Mesenchymal stem cell (in vitro differentiated cells and primary cell): Measurements from ENCODE around the gene NGEF.
"Not testable (repeated sequence)": the region's sequence is repeated elsewhere in the genome, so short reads cannot be mapped to it uniquely, and the experiment has no call there.

Experiments used
- DNase-seq: peaks from one replicate; pipeline ENCODE4 v3.0.0-alpha.2; 2013
- H2AFZ ChIP-seq: one replicate; pipeline ENCODE4 v1.6.1; 2013; ENCODE audit warnings: low read depth, mild to moderate bottlenecking, control low read depth, inconsistent platforms, low read length, moderate library complexity
- H2AK5ac ChIP-seq: 2 replicates; pipeline ENCODE4 v1.6.1; 2013; ENCODE audit warnings: low read length, moderate library complexity, mild to moderate bottlenecking, inconsistent platforms; ENCODE audit not compliant: severe bottlenecking
- H2BK120ac ChIP-seq: one replicate; pipeline ENCODE4 v1.6.1; 2013; ENCODE audit warnings: low read depth, mild to moderate bottlenecking, inconsistent platforms, low read length, moderate library complexity
- H2BK12ac ChIP-seq, 2 experiments: one replicate each; pipeline ENCODE4 v1.6.1; 2013; ENCODE audit warnings: inconsistent platforms in 2 of 2, low read length in 2 of 2, mild to moderate bottlenecking in 2 of 2, moderate library complexity in 2 of 2, control low read depth in 1 of 2
- H2BK15ac ChIP-seq: one replicate; pipeline ENCODE4 v1.6.1; 2013; ENCODE audit warnings: mild to moderate bottlenecking, low read depth, inconsistent platforms; ENCODE audit not compliant: poor library complexity, severe bottlenecking
- H2BK5ac ChIP-seq: 2 replicates; pipeline ENCODE4 v1.6.1; 2013; ENCODE audit warnings: low read depth, mild to moderate bottlenecking, low read length, control low read depth, inconsistent platforms; ENCODE audit not compliant: poor library complexity, severe bottlenecking
- H3K14ac ChIP-seq, 2 experiments: one replicate each; pipeline ENCODE4 v1.6.1; 2013; ENCODE audit warnings: inconsistent platforms in 2 of 2, low read length in 2 of 2, control low read depth in 1 of 2, mild to moderate bottlenecking in 1 of 2, moderate library complexity in 1 of 2
- H3K18ac ChIP-seq, 2 experiments: one replicate each; pipeline ENCODE4 v1.6.1; 2013; ENCODE audit warnings: inconsistent platforms in 2 of 2, low read length in 2 of 2, control low read depth in 1 of 2, low read depth in 1 of 2, mild to moderate bottlenecking in 1 of 2
- H3K23ac ChIP-seq, 2 experiments: one replicate each; pipeline ENCODE4 v1.6.1; 2013; ENCODE audit warnings: inconsistent platforms in 2 of 2, low read length in 2 of 2, mild to moderate bottlenecking in 2 of 2, moderate library complexity in 2 of 2, control low read depth in 1 of 2
- H3K27ac ChIP-seq: 2 replicates; pipeline ENCODE4 v1.5.1; 2013; ENCODE audit warnings: mild to moderate bottlenecking, moderate library complexity, low read length, control low read depth, inconsistent platforms; ENCODE audit not compliant: poor library complexity, severe bottlenecking
- H3K27me3 ChIP-seq, 2 experiments: 2 replicates each; pipeline versions ENCODE4 v1.6.1 to v1.7.0; 2013; ENCODE audit warnings: low read length in 2 of 2, mild to moderate bottlenecking in 2 of 2, moderate library complexity in 2 of 2, control low read depth in 1 of 2, inconsistent platforms in 1 of 2; ENCODE audit not compliant: control insufficient read depth in 1 of 2, insufficient read depth in 1 of 2
- H3K36me3 ChIP-seq, 2 experiments: 2 replicates each; pipeline versions ENCODE4 v1.6.1 to v1.7.0; 2013; ENCODE audit warnings: low read length in 2 of 2, control low read depth in 1 of 2, inconsistent platforms in 1 of 2, low read depth in 1 of 2, mild to moderate bottlenecking in 1 of 2; ENCODE audit not compliant: insufficient read depth in 2 of 2, control insufficient read depth in 1 of 2
- H3K4ac ChIP-seq, 2 experiments: one replicate each; pipeline ENCODE4 v1.6.1; 2013; ENCODE audit warnings: inconsistent platforms in 2 of 2, low read length in 2 of 2, mild to moderate bottlenecking in 2 of 2, moderate library complexity in 2 of 2, control low read depth in 1 of 2, low read depth in 1 of 2
- H3K4me1 ChIP-seq: 2 replicates; pipeline ENCODE4 v1.6.1; 2013; ENCODE audit warnings: low read depth, low read length, control low read depth; ENCODE audit not compliant: control insufficient read depth, insufficient read depth
- H3K4me2 ChIP-seq: 2 replicates; pipeline ENCODE4 v1.6.1; 2013; ENCODE audit warnings: low read length, mild to moderate bottlenecking, inconsistent platforms; ENCODE audit not compliant: poor library complexity, severe bottlenecking
- H3K4me3 ChIP-seq, 2 experiments: 2 replicates each; pipeline versions ENCODE4 v1.5.1 to v1.7.0; 2013; ENCODE audit warnings: low read length in 2 of 2, mild to moderate bottlenecking in 2 of 2, control low read depth in 1 of 2, low read depth in 1 of 2; ENCODE audit not compliant: insufficient read depth in 1 of 2
- H3K79me1 ChIP-seq: replicated peaks from 2 replicates; pipeline ENCODE4 v1.6.1; 2013; ENCODE audit warnings: mild to moderate bottlenecking, control low read depth, low read length, inconsistent platforms; ENCODE audit not compliant: poor library complexity, severe bottlenecking
- H3K9ac ChIP-seq: 2 replicates; pipeline ENCODE4 v1.7.0; 2013; ENCODE audit warnings: mild to moderate bottlenecking, low read length, moderate library complexity
- H3K9me3 ChIP-seq: 2 replicates; pipeline ENCODE4 v1.7.0; 2013; ENCODE audit warnings: mild to moderate bottlenecking, low read length; ENCODE audit not compliant: control insufficient read depth
- H4K8ac ChIP-seq: one replicate; pipeline ENCODE4 v1.6.1; 2013; ENCODE audit warnings: inconsistent platforms, mild to moderate bottlenecking, low read length, moderate library complexity
- H4K91ac ChIP-seq: one replicate; pipeline ENCODE4 v1.6.1; 2013; ENCODE audit warnings: mild to moderate bottlenecking, low read length, inconsistent platforms
- WGBS: methylation state at CpG from one replicate; pipeline ENCODE4 v1.1.7; 2013; ENCODE audit warnings: mixed read lengths; 5-methylcytosine and 5-hydroxymethylcytosine counted together

Gene NGEF

GRCh38 chr2:232908695-232909094 is 104.4 kb downstream of the NGEF start:
- DNase-seq: no peak
- H4K8ac ChIP-seq: no peak overlapping the region

DNA sequence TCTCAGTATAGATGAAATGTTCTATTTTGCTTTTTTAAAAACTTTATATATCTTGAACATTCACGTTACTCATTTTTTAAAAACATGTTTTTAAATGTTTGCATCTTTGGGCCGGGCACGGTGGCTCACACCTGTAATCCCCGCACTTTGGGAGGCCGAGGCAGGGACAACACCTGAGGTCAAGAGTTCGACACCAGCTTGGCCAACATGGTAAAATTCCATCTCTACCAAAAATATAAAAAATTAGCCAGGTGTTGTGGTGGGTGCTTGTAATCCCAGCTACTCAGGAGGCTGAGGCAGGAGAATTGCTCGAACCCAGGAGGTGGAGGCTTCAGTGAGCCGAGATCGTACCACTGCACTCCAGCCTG is 105.4 kb downstream of the NGEF start:
- DNase-seq, H3K23ac ChIP-seq, H3K4me2 ChIP-seq, H3K79me1 ChIP-seq, H2BK12ac ChIP-seq, H2BK120ac ChIP-seq, H3K36me3 ChIP-seq, H3K14ac ChIP-seq, H3K9ac ChIP-seq, H2AFZ ChIP-seq, H3K18ac ChIP-seq, H4K8ac ChIP-seq, H3K4ac ChIP-seq, H2BK5ac ChIP-seq, H3K27ac ChIP-seq, H3K27me3 ChIP-seq, H2BK15ac ChIP-seq, H2AK5ac ChIP-seq, H4K91ac ChIP-seq, H3K4me3 ChIP-seq, H3K4me1 ChIP-seq: not testable (repeated sequence)
- peaks cover 12% of the 10 kb centered on the region for H3K9me3 ChIP-seq
- 100% methylated on average over 8 of the region's 9 CpGs for WGBS

More at GRCh38 chr2:232908695-232909094, 104.4 kb downstream of the NGEF start:
- H3K9ac ChIP-seq: no peak overlapping the region
- H3K4ac ChIP-seq: no peak overlapping the region
- no peak overlapping the region for H3K4me2 ChIP-seq
- no peak overlapping the region for H4K91ac ChIP-seq
- H3K4me3 ChIP-seq: no peak overlapping the region
- peaks cover 2% of the 10 kb centered on the region for H3K4me1 ChIP-seq
- H3K27me3 ChIP-seq: peaks cover 0 to 5% of the 10 kb centered on the region in 2 experiments
- H3K27ac ChIP-seq: no peak overlapping the region
- no peak overlapping the region for H2BK5ac ChIP-seq
- no peak overlapping the region for H2BK15ac ChIP-seq
- H2BK120ac ChIP-seq: no peak overlapping the region
- H2AK5ac ChIP-seq: no peak overlapping the region
- no peak overlapping the region for H3K14ac ChIP-seq
- no peak overlapping the region for H3K23ac ChIP-seq
- 57% methylated on average over 6 of the region's 6 CpGs for WGBS
- peaks cover 12% of the 10 kb centered on the region for H3K9me3 ChIP-seq
- no peak overlapping the region for H3K18ac ChIP-seq
- H2AFZ ChIP-seq: no peak overlapping the region
- no peaks in the 10 kb centered on the region for H3K79me1 ChIP-seq
- H3K36me3 ChIP-seq: no peaks in the 10 kb centered on the region
- H2BK12ac ChIP-seq: no peak overlapping the region

GRCh38 chr2:232906867-232907717 is 106.0 kb downstream of the NGEF start:
- not testable (repeated sequence) for H2AFZ ChIP-seq, H3K9ac ChIP-seq, H2AK5ac ChIP-seq, H2BK120ac ChIP-seq, H3K4me3 ChIP-seq, H2BK15ac ChIP-seq, DNase-seq, H3K4me2 ChIP-seq, H3K4ac ChIP-seq, H3K18ac ChIP-seq, H3K79me1 ChIP-seq, H3K4me1 ChIP-seq, H2BK12ac ChIP-seq, H3K14ac ChIP-seq, H4K91ac ChIP-seq, H3K23ac ChIP-seq, H3K27me3 ChIP-seq, H2BK5ac ChIP-seq, H4K8ac ChIP-seq, H3K27ac ChIP-seq, H3K36me3 ChIP-seq
- 86% methylated on average over 6 of the region's 10 CpGs for WGBS
- H3K9me3 ChIP-seq: peaks cover 11% of the 10 kb centered on the region

DNA sequence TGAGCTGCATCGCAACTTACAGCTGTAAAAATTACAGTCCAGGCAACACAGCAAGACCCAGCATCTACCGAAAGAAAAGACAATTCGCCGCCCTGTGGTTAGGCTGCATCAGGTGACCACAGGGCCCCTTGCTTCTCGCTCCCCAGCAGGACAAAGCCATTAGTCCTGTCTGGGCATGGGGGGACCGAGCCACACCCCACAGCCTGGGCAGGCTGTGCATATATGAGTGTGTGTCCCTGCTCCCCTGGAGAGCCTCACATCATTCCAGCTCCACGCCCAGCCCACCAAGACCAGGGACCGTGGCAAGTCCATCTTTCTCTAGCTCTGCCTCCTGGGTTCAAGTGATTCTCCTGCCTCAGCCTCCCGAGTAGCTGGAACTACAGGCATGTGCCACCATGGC is 109.1 kb downstream of the NGEF start:
- no peak for DNase-seq
- H2BK15ac ChIP-seq: no peak overlapping the region
- H3K4me3 ChIP-seq: no peak overlapping the region
- no peak overlapping the region for H3K4ac ChIP-seq
- 88% methylated on average over 9 of the region's 9 CpGs for WGBS
- H3K18ac ChIP-seq: peak overlapping the region in 1 of 2 experiments; percentile 37
- H2BK120ac ChIP-seq: no peak overlapping the region
- H2AK5ac ChIP-seq: no peak overlapping the region
- no peak overlapping the region for H3K4me2 ChIP-seq
- no peaks in the 10 kb centered on the region for H3K9me3 ChIP-seq
- no peak overlapping the region for H4K8ac ChIP-seq
- H3K9ac ChIP-seq: no peak overlapping the region
- no peaks in the 10 kb centered on the region for H3K27me3 ChIP-seq
- H3K27ac ChIP-seq: no peak overlapping the region
- peak overlapping the region in 1 of 2 experiments; percentile 64 for H3K23ac ChIP-seq
- no peaks in the 10 kb centered on the region for H3K79me1 ChIP-seq
- H3K14ac ChIP-seq: no peak overlapping the region
- no peak overlapping the region for H2AFZ ChIP-seq
- H3K4me1 ChIP-seq: peaks cover 15% of the 10 kb centered on the region
- peak overlapping the region in 1 of 2 experiments; percentile 92 for H2BK12ac ChIP-seq
- no peaks in the 10 kb centered on the region for H3K36me3 ChIP-seq
- no peak overlapping the region for H2BK5ac ChIP-seq
- H4K91ac ChIP-seq: no peak overlapping the region
